Naive B cell (primary cell): Measurements from ENCODE around the gene SLC25A17. TPM values are rescaled to one million over a fixed set of nuclear protein-coding genes. Genes with fewer than 3 reads are reported as not detected.
"Not testable (repeated sequence)": the region's sequence is repeated elsewhere in the genome, so short reads cannot be mapped to it uniquely, and the experiment has no call there.

Experiments
- ATAC-seq, 2 donors: fragments of 150-1000 bp; cut with Tn5 transposase; 2 replicates each; pipeline ENCODE4 v1.10.0; 2021; ENCODE audit warnings: low read depth in 2 of 2, mild to moderate bottlenecking in 2 of 2, moderate library complexity in 2 of 2
- DNase-seq: peaks from one replicate; pipeline ENCODE4 v3.0.0; 2022
- H3K27ac Mint-ChIP-seq, 6 donors: one replicate each; pipeline ENCODE4 v1.8.0; 2020 to 2022; ENCODE audit warnings: mild to moderate bottlenecking in 6 of 6, mixed read lengths in 6 of 6, moderate library complexity in 5 of 6, inconsistent platforms in 2 of 6
- H3K27me3 Mint-ChIP-seq, 3 donors: one replicate each; pipeline ENCODE4 v1.8.0; 2021 to 2022; ENCODE audit warnings: mixed read lengths in 3 of 3, mild to moderate bottlenecking in 1 of 3
- H3K36me3 Mint-ChIP-seq, 2 donors: one replicate each; pipeline ENCODE4 v1.8.0; 2020 to 2022; ENCODE audit warnings: mixed read lengths in 2 of 2, inconsistent platforms in 1 of 2, mild to moderate bottlenecking in 1 of 2
- H3K4me1 Mint-ChIP-seq, 3 donors: one replicate each; pipeline ENCODE4 v1.8.0; 2020 to 2022; ENCODE audit warnings: mixed read lengths in 3 of 3, inconsistent platforms in 1 of 3, mild to moderate bottlenecking in 1 of 3, moderate library complexity in 1 of 3
- H3K4me3 Mint-ChIP-seq, 8 donors: one replicate each; pipeline ENCODE4 v1.8.0; 2020 to 2022; ENCODE audit warnings: mild to moderate bottlenecking in 8 of 8, mixed read lengths in 8 of 8, moderate library complexity in 8 of 8, inconsistent platforms in 2 of 8
- H3K9me3 Mint-ChIP-seq, 7 donors: one replicate each; pipeline ENCODE4 v1.8.0; 2020 to 2022; ENCODE audit warnings: mixed read lengths in 7 of 7, mild to moderate bottlenecking in 5 of 7, inconsistent platforms in 2 of 7, moderate library complexity in 1 of 7
- polyA plus RNA-seq, 6 donors: library from polyadenylated mRNA; unstranded; fragments of 300-500 nt; fragmentation: Illumina TruSeq; gene quantifications; one replicate each; pipeline ENCODE4 v1.2.3, GENCODE V29; 2021; ENCODE audit warnings: low read depth in 6 of 6

Gene SLC25A17
- polyA plus RNA-seq, 6 donors from 2014 or later = 15.8 to 41.7 (median 25.4) TPM

GRCh38 chr22:40806711-40807110 lies 12.4 kb downstream of the SLC25A17 start:
- Mint-ChIP-seq H3K4me3 (no peak overlapping the region), H3K36me3 (peaks cover 5 to 7% of the 10 kb centered on the region in 2 donors), H3K9me3 (no peaks in the 10 kb centered on the region), H3K4me1 (peaks cover 7 to 28% (median 7%) of the 10 kb centered on the region in 3 donors), H3K27me3 (no peaks in the 10 kb centered on the region), H3K27ac (peak overlapping the region in 1 of 6 donors; percentile 49)
- no peak for DNase-seq
- ATAC-seq = no peak

GRCh38 chr22:40805699-40806203 lies 13.4 kb downstream of the SLC25A17 start:
- peaks cover 4 to 19% (median 7%) of the 10 kb centered on the region in 3 donors for H3K4me1 Mint-ChIP-seq
- ATAC-seq (no peak), DNase-seq (no peak)
- H3K4me3 Mint-ChIP-seq = no peak overlapping the region
- H3K27me3 Mint-ChIP-seq = no peaks in the 10 kb centered on the region
- H3K9me3 Mint-ChIP-seq = no peaks in the 10 kb centered on the region
- H3K36me3 Mint-ChIP-seq = peaks cover 5 to 7% of the 10 kb centered on the region in 2 donors
- H3K27ac Mint-ChIP-seq = peak overlapping the region in 1 of 6 donors; percentile 5

- Mint-ChIP-seq H3K4me1 (peaks cover 4 to 18% (median 7%) of the 10 kb centered on the region in 3 donors), H3K4me3 (no peak overlapping the region), H3K36me3 (peaks cover 5 to 7% of the 10 kb centered on the region in 2 donors), H3K27ac (peak overlapping the region in 1 of 6 donors; percentile 2), H3K9me3 (no peaks in the 10 kb centered on the region), H3K27me3 (no peaks in the 10 kb centered on the region)
- DNase-seq (no peak), ATAC-seq (no peak)
Observed at GRCh38 chr22:40805239-40805638, 13.9 kb downstream of the SLC25A17 start.

GRCh38 chr22:40803321-40803720 lies 15.8 kb downstream of the SLC25A17 start:
- Mint-ChIP-seq H3K4me3 (no peak overlapping the region), H3K27me3 (no peaks in the 10 kb centered on the region), H3K4me1 (peaks cover 3 to 12% (median 7%) of the 10 kb centered on the region in 3 donors), H3K9me3 (no peaks in the 10 kb centered on the region), H3K36me3 (peaks cover 5 to 7% of the 10 kb centered on the region in 2 donors), H3K27ac (peak overlapping the region in 2 of 6 donors; percentile 1 to 49)
- ATAC-seq (no peak), DNase-seq (no peak)

GRCh38 chr22:40799008-40799407 lies 20.1 kb downstream of the SLC25A17 start:
- Mint-ChIP-seq H3K4me1 (peaks cover 0 to 1% (median 0%) of the 10 kb centered on the region in 3 donors), H3K36me3 (peaks cover 0 to 5% of the 10 kb centered on the region in 2 donors), H3K27ac (no peak overlapping the region), H3K4me3 (no peak overlapping the region), H3K27me3 (no peaks in the 10 kb centered on the region), H3K9me3 (no peaks in the 10 kb centered on the region)
- ATAC-seq (no peak), DNase-seq (no peak)

GRCh38 chr22:40797427-40797826 lies 21.7 kb downstream of the SLC25A17 start:
- Mint-ChIP-seq H3K4me1 (no peaks in the 10 kb centered on the region), H3K9me3 (no peaks in the 10 kb centered on the region), H3K4me3 (no peak overlapping the region), H3K27ac (peak overlapping the region in 1 of 6 donors; percentile 62), H3K27me3 (no peaks in the 10 kb centered on the region), H3K36me3 (peaks cover 8% of the 10 kb centered on the region in 2 donors)
- ATAC-seq (no peak), DNase-seq (no peak)

GRCh38 chr22:40792451-40792850 lies 26.7 kb downstream of the SLC25A17 start:
- peaks cover 18% of the 10 kb centered on the region in 2 donors for H3K36me3 Mint-ChIP-seq
- H3K4me3 Mint-ChIP-seq = no peak overlapping the region
- peaks cover 8 to 14% (median 11%) of the 10 kb centered on the region in 3 donors for H3K4me1 Mint-ChIP-seq
- no peaks in the 10 kb centered on the region for H3K27me3 Mint-ChIP-seq
- H3K9me3 Mint-ChIP-seq = peaks cover 0 to 4% (median 0%) of the 10 kb centered on the region in 7 donors
- ATAC-seq (no peak), DNase-seq (no peak)
- peak overlapping the region in 1 of 6 donors; percentile 2 for H3K27ac Mint-ChIP-seq

GRCh38 chr22:40791241-40791640 lies 27.9 kb downstream of the SLC25A17 start:
- no peak for ATAC-seq
- Mint-ChIP-seq H3K9me3 (peaks cover 0 to 4% (median 0%) of the 10 kb centered on the region in 7 donors), H3K4me3 (no peak overlapping the region), H3K36me3 (peaks cover 23 to 25% of the 10 kb centered on the region in 2 donors), H3K27ac (peak overlapping the region in 3 of 6 donors; percentile 9 to 23 (median 10)), H3K4me1 (peaks cover 8 to 14% (median 11%) of the 10 kb centered on the region in 3 donors), H3K27me3 (no peaks in the 10 kb centered on the region)
- DNase-seq = no peak

- no peak overlapping the region for H3K4me3 Mint-ChIP-seq
- no peak for DNase-seq
Observed at GRCh38 chr22:40789131-40789530, 30.0 kb downstream of the SLC25A17 start.

GRCh38 chr22:40782521-40782920 lies 36.6 kb downstream of the SLC25A17 start:
- no peak overlapping the region for H3K4me3 Mint-ChIP-seq
- H3K9me3 Mint-ChIP-seq = no peaks in the 10 kb centered on the region
- ATAC-seq = no peak
- no peaks in the 10 kb centered on the region for H3K4me1 Mint-ChIP-seq
- no peaks in the 10 kb centered on the region for H3K27me3 Mint-ChIP-seq
- H3K27ac Mint-ChIP-seq = no peak overlapping the region
- peaks cover 10 to 14% of the 10 kb centered on the region in 2 donors for H3K36me3 Mint-ChIP-seq
- DNase-seq = no peak

More at GRCh38 chr22:40789131-40789530, 30.0 kb downstream of the SLC25A17 start:
- Mint-ChIP-seq H3K4me1 (peaks cover 8 to 14% (median 11%) of the 10 kb centered on the region in 3 donors), H3K27ac (peak overlapping the region in 1 of 6 donors; percentile 54), H3K27me3 (no peaks in the 10 kb centered on the region), H3K9me3 (peaks cover 0 to 4% (median 0%) of the 10 kb centered on the region in 7 donors), H3K36me3 (peaks cover 25 to 26% of the 10 kb centered on the region in 2 donors)
- no peak for ATAC-seq

GRCh38 chr22:40781749-40782148 lies 37.4 kb downstream of the SLC25A17 start:
- DNase-seq, H3K4me1 Mint-ChIP-seq, ATAC-seq, H3K4me3 Mint-ChIP-seq, H3K9me3 Mint-ChIP-seq, H3K27me3 Mint-ChIP-seq, H3K27ac Mint-ChIP-seq: not testable (repeated sequence)
- peaks cover 10 to 16% of the 10 kb centered on the region in 2 donors for H3K36me3 Mint-ChIP-seq

- Mint-ChIP-seq H3K9me3 (no peaks in the 10 kb centered on the region), H3K27ac (peak overlapping the region in 1 of 6 donors; percentile 88), H3K4me1 (peaks cover 12 to 23% (median 21%) of the 10 kb centered on the region in 3 donors), H3K27me3 (no peaks in the 10 kb centered on the region), H3K36me3 (peaks cover 9 to 10% of the 10 kb centered on the region in 2 donors), H3K4me3 (no peak overlapping the region)
- DNase-seq (no peak), ATAC-seq (no peak)
Observed at GRCh38 chr22:40769761-40770160, 49.4 kb downstream of the SLC25A17 start.

GRCh38 chr22:40768206-40768605 lies 50.9 kb downstream of the SLC25A17 start:
- no peak overlapping the region for H3K4me3 Mint-ChIP-seq

GRCh38 chr22:40766956-40767355 lies 52.2 kb downstream of the SLC25A17 start:
- H3K9me3 Mint-ChIP-seq = no peaks in the 10 kb centered on the region
- no peaks in the 10 kb centered on the region for H3K27me3 Mint-ChIP-seq
- H3K27ac Mint-ChIP-seq = peak overlapping the region in 3 of 6 donors; percentile 84 to 95 (median 94)
- H3K4me3 Mint-ChIP-seq = peak overlapping the region in 1 of 8 donors; percentile 1
- DNase-seq = no peak
- ATAC-seq = no peak
- peaks cover 0 to 5% of the 10 kb centered on the region in 2 donors for H3K36me3 Mint-ChIP-seq
- peaks cover 22 to 39% (median 36%) of the 10 kb centered on the region in 3 donors for H3K4me1 Mint-ChIP-seq

More at GRCh38 chr22:40768206-40768605, 50.9 kb downstream of the SLC25A17 start:
- H3K36me3 Mint-ChIP-seq = peaks cover 2 to 5% of the 10 kb centered on the region in 2 donors
- H3K27ac Mint-ChIP-seq = peak overlapping the region in 1 of 6 donors; percentile 23
- DNase-seq (no peak), ATAC-seq (no peak)
- H3K9me3 Mint-ChIP-seq = no peaks in the 10 kb centered on the region
- no peaks in the 10 kb centered on the region for H3K27me3 Mint-ChIP-seq
- H3K4me1 Mint-ChIP-seq = peaks cover 18 to 34% (median 31%) of the 10 kb centered on the region in 3 donors
